ENCODE data around the gene CTNND2.

The CTNND2 gene

DNA sequence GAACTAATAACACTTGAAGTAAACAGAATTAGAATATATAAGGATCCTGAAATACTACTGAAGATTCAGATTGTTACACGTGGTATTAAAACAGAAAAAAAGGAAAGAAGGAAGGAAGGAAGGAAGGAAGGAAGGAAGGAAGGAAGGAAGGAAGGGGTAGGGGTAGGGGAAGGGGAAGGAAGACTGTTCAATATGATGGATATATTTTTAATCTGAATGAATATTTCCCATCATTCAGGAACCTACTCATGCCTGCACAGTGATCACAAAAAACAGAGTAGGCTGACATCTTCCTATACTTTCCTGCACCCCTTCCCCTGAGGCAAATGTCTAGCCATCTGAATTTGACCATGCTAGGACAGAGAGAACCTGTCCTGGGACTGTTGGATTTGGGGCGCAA, 133.9 kb downstream of the CTNND2 start:
- no peak overlapping the region for H3K4me2 ChIP-seq (ENCODE audit: low read length)
- H3K9me3 ChIP-seq (ENCODE audit: control insufficient read depth, insufficient read depth, low read length): no peaks in the 10 kb centered on the region
- H3F3A ChIP-seq (ENCODE audit: control insufficient read depth, insufficient read depth): no peaks in the 10 kb centered on the region
- H3K4me1 ChIP-seq (ENCODE audit: control insufficient read depth, low read length): no peaks in the 10 kb centered on the region
- no peaks in the 10 kb centered on the region for H4K20me1 ChIP-seq (ENCODE audit: control insufficient read depth, insufficient read depth, low read depth, low read length)
- H3K4me3 ChIP-seq (ENCODE audit: low read length): no peak overlapping the region
- TF ChIP-seq, protein P1, sequence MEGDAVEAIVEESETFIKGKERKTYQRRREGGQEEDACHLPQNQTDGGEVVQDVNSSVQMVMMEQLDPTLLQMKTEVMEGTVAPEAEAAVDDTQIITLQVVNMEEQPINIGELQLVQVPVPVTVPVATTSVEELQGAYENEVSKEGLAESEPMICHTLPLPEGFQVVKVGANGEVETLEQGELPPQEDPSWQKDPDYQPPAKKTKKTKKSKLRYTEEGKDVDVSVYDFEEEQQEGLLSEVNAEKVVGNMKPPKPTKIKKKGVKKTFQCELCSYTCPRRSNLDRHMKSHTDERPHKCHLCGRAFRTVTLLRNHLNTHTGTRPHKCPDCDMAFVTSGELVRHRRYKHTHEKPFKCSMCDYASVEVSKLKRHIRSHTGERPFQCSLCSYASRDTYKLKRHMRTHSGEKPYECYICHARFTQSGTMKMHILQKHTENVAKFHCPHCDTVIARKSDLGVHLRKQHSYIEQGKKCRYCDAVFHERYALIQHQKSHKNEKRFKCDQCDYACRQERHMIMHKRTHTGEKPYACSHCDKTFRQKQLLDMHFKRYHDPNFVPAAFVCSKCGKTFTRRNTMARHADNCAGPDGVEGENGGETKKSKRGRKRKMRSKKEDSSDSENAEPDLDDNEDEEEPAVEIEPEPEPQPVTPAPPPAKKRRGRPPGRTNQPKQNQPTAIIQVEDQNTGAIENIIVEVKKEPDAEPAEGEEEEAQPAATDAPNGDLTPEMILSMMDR (IDR thresholded peaks at IDR 0.05; ENCODE audit: low read depth, low read length, poor library complexity, severe bottlenecking): no peak
- H3K27me3 ChIP-seq (ENCODE audit: control insufficient read depth, low read length): no peaks in the 10 kb centered on the region
- H3K27ac ChIP-seq (ENCODE audit: low read depth, low read length): no peak overlapping the region
- no peaks in the 10 kb centered on the region for H3K9me2 ChIP-seq (replicated peaks; ENCODE audit: control insufficient read depth, low read length)
- no peaks in the 10 kb centered on the region for H3K36me3 ChIP-seq (ENCODE audit: control insufficient read depth, low read length)
- H3K79me2 ChIP-seq (ENCODE audit: control insufficient read depth, low read length): no peaks in the 10 kb centered on the region

- no peaks in the 10 kb centered on the region for H3K79me2 ChIP-seq (ENCODE audit: control insufficient read depth, low read length)
- no peaks in the 10 kb centered on the region for H3K4me1 ChIP-seq (ENCODE audit: control insufficient read depth, low read length)
- H3K9me3 ChIP-seq (ENCODE audit: control insufficient read depth, insufficient read depth, low read length): peaks cover 3% of the 10 kb centered on the region; the same call in 1 of the 2 replicates
- no peaks in the 10 kb centered on the region for H3K9me2 ChIP-seq (replicated peaks; ENCODE audit: control insufficient read depth, low read length)
- H3F3A ChIP-seq (ENCODE audit: control insufficient read depth, insufficient read depth): no peaks in the 10 kb centered on the region
- H4K20me1 ChIP-seq (ENCODE audit: control insufficient read depth, insufficient read depth, low read depth, low read length): no peaks in the 10 kb centered on the region
- no peak overlapping the region for H3K4me3 ChIP-seq (ENCODE audit: low read length)
- TF ChIP-seq, protein P1 (IDR thresholded peaks at IDR 0.05; ENCODE audit: low read depth, low read length, poor library complexity, severe bottlenecking): no peak
- TF ChIP-seq EZH2phosphoT487 (IDR thresholded peaks at IDR 0.05; ENCODE audit: borderline replicate concordance, low read length): no peak
- no peak overlapping the region for H3K27ac ChIP-seq (ENCODE audit: low read depth, low read length)
- no peaks in the 10 kb centered on the region for H3K36me3 ChIP-seq (ENCODE audit: control insufficient read depth, low read length)
- H3K4me2 ChIP-seq (ENCODE audit: low read length): no peak overlapping the region
- no peaks in the 10 kb centered on the region for H3K27me3 ChIP-seq (ENCODE audit: control insufficient read depth, low read length)
Observed at GRCh38 chr5:11760934-11761603, 143.2 kb downstream of the CTNND2 start.

GRCh38 chr5:11758321-11758720, 145.9 kb downstream of the CTNND2 start:
- Histone ChIP-seq H3K27ac (ENCODE audit: low read depth, low read length) (no peak overlapping the region), H3K4me3 (ENCODE audit: low read length) (no peak overlapping the region), H3K36me3 (ENCODE audit: control insufficient read depth, low read length) (no peaks in the 10 kb centered on the region), H3F3A (ENCODE audit: control insufficient read depth, insufficient read depth) (no peaks in the 10 kb centered on the region), H3K9me2 (replicated peaks; ENCODE audit: control insufficient read depth, low read length) (no peaks in the 10 kb centered on the region), H4K20me1 (ENCODE audit: control insufficient read depth, insufficient read depth, low read depth, low read length) (no peaks in the 10 kb centered on the region), H3K79me2 (ENCODE audit: control insufficient read depth, low read length) (no peaks in the 10 kb centered on the region), H3K4me2 (ENCODE audit: low read length) (no peak overlapping the region), H3K9me3 (ENCODE audit: control insufficient read depth, insufficient read depth, low read length) (peaks cover 2% of the 10 kb centered on the region; the same call in 1 of the 2 replicates), H3K4me1 (ENCODE audit: control insufficient read depth, low read length) (no peaks in the 10 kb centered on the region), H3K27me3 (ENCODE audit: control insufficient read depth, low read length) (no peaks in the 10 kb centered on the region)
- no peak for TF ChIP-seq EZH2phosphoT487 (IDR thresholded peaks at IDR 0.05; ENCODE audit: borderline replicate concordance, low read length)
- TF ChIP-seq, protein P1 (IDR thresholded peaks at IDR 0.05; ENCODE audit: low read depth, low read length, poor library complexity, severe bottlenecking): no peak

All from DOHH2 (cell line).